Activated T-helper 1 cell treated with anti-CD3 and anti-CD28 coated beads, Interleukin-2, amount 50 U/mL, for 16 hours (primary cell): ENCODE data around the gene ATP8B4.
"Not testable (repeated sequence)": the region's sequence is repeated elsewhere in the genome, so short reads cannot be mapped to it uniquely, and the experiment has no call there.

Experiments
- DNase-seq, 2 donors: peaks; one replicate each; pipeline ENCODE4 v3.0.0-alpha.2; 2020; ENCODE audit warnings: low read depth in 1 of 2, low spot score in 1 of 2

The ATP8B4 gene

DNA sequence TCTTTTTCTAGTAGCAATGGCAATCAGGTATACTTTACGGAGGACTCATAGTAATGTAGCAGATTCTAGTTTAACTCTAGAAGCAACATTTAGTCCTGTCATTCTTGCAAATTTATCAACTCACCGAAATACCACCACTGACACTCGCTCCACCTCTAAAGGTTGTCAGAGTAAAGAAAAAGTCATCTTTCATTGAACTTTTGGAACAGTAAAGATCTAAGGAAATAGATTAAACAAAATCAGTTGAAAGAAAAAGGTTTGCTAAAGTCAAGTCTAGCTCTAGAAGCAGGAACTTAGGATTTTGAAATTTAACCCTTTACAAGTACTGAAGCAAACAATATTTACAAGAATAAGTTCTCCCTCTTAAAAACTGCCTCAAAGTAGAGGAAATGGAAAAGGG is 8.7 kb downstream of the ATP8B4 start:
- DNase-seq, result no peak

DNA sequence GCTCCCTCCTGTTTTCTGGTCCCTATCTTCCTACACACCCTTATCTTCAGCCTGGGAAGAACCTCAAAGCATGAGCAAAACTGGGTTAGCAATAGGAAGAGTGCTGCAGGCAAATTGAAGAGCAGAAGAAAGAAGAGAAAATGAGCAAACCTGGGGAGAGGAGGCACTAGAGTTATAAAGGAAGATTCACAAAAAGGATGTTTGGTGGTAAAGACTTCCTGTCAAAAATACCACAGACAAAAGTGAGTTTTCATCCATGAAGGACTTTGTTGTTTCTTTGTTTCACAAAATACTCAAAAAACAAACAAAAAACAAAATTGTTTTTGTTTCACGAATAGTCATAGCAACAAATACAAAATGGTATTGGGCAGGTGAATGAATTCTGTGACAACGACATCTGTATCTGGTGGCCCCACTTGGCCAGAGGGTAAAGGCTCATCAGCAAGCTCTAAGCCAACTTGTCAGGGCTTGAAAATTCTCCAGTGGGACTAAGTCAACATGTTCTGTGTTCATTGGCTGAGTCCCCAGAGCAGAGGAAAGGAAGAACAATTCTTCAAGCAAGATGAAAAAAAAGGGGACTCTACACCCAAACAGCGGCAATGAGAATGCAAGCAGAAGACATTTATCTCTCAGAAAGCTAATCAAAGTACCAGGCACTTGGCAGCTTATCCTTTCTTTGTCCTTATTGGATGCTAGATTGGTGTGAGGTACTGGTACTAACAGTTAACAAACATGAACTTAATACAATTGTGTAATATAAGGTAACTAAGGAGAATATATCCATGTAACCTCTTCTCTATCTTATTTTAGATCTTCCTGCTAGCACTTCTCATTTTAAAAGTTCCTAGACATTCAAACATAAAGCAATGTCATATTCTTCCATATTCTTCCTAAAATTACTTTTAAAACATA is 9.7 kb downstream of the ATP8B4 start:
- no peak for DNase-seq

GRCh38 chr15:50108461-50108860 is 10.6 kb downstream of the ATP8B4 start:
- no peak for DNase-seq

DNA sequence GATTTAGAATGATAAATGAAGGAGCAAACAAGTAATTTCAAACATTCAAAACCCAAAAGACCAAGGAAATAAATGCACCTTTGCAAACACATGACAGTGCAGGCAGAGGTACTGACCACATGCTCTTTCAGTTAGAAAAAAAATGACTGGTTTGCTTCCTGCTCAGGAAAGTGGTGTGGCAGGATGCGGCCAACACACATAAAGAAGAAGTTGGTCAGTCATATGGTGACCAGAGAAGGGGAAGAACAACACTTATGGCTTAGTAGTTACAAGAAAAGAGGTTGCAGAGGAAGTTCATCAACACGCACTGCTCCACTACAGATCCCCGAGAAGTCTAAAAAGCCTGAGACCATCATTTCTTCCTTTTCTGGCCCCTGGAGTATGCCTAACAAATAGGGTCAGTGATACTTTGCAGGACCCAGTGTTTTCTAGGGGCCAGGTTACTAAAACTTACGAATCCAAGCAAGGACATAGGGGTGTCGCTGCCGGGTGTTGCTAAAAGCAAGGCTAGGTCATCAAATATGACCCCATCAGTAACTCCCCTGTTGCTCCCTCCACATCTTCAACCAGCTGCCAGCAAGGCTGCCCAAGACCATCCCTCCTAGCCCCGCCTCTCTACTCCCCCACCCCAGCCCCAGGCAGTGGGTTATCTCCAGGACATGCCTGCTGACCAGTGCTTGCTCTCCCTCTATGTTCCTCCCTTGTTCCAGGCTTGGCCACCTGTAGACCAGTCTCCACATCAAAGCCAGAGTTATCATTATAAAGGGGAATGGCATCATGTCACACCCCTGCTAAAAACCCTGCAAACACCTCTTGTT is 11.2 kb downstream of the ATP8B4 start:
- DNase-seq, result no peak

DNA sequence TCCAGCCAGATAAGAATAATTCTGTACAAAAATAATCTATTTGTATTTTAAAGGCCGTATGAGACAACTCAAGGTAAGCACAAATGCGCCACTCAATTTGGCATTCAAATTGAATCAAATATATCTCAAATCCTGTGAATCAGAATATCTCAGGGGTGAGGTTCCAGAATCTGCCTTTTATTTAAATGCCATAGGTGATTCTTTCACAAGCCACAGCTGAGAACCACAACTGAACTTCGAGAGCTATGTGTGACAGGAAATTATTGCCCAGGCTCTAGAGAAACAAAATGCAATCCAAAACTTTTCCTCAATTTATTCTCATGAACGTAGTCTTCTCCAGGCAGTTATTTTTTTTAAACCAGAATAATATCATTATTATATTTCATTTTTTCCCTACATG is 11.9 kb downstream of the ATP8B4 start:
- DNase-seq, result no peak

DNA sequence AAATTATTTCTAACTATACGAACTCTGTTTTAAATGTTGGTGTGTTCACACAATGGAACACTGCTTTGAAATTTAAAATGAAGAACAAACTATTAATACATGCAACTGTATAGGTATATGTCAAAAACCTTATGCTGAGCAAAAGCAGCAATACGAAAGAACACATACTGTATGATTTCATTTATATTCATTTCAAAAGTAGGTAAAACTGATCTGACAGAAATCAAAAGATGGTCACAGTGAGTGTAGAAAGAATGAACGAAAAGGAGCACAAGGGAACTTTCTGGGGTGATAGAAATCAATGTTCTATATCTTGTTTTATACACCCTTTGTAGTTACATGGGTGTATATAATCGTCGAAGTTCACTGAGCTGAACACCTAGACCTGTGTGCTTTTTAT is 12.6 kb downstream of the ATP8B4 start:
- DNase-seq, result no peak

DNA sequence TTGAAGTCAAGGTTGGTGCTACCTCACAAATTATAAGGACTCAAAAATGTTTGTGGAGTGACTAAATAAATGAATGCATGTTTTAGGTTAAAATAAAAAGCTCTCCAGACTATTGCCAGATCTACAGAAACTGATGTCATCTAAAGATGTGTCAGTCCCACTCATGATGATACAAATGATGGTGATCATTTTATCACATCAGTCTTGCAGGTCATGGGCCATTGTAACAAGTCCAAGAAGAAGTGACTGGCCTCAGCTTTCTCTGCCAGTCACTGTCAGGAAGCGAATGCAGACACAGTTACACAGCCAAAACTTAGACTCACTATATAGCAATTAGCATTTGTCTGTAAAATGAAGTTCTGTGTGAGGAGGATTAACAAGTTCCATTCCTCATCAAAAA is 18.5 kb downstream of the ATP8B4 start:
- DNase-seq, result no peak

DNA sequence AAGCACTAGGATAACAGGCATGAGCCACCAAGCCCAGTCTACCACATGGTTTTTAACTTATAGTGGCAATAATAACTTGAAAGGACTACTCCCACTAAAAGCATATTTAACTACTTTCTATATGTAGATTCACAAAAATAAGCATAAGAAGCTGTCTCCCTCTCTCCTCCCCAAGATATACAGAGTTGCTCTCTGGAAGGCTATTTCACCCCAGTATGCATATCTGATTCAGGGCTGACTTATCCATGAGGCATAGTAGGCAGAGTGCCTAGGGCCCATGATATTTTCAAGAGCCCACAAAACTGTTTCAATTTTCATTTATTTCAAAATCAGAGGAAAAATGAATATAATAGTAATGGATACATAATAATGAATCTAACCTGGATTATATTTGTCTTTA is 20.5 kb downstream of the ATP8B4 start:
- no peak for DNase-seq

- no peak for DNase-seq
Measured at GRCh38 chr15:50095938-50096821, 22.9 kb downstream of the ATP8B4 start.

DNA sequence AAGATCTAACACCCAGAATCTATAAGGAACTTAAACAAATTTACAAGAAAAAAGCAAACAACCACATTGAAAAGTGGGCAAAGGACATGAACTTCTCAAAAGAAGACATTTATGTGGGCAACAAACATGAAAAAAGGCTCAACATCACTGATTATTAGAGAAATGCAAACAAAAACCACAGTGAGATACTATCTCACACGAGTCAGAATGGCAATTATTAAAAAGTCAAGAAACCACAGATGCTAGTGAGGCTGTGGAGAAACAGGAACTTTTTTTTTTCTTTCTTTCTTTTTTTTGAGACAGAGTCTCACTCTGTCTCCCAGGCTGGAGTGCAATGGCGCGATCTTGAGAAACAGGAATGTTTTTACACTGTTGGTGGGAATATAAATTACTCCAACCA is 29.6 kb downstream of the ATP8B4 start:
- DNase-seq, result not testable (repeated sequence)

DNA sequence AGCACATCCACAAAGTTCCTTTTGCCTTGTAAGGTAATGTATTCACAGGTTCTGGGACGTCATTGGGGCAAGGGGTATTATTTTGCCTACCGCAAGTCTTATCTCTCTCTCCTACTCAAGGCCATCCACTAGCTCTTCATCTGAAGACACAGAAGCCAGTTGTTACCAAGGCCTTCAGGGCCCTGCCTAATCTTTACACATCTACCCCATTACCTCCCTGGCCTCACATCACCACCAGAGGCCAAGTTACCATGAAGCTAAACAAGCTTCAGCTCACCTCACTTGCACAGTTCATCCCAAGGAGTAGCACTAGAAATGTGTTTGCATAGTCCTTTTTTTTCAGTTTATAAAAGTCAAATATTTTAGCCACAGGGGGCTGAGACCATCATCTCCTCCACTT is 34.1 kb downstream of the ATP8B4 start:
- DNase-seq, result no peak

- no peak for DNase-seq
Measured at GRCh38 chr15:50083424-50084025, 35.5 kb downstream of the ATP8B4 start.

DNA sequence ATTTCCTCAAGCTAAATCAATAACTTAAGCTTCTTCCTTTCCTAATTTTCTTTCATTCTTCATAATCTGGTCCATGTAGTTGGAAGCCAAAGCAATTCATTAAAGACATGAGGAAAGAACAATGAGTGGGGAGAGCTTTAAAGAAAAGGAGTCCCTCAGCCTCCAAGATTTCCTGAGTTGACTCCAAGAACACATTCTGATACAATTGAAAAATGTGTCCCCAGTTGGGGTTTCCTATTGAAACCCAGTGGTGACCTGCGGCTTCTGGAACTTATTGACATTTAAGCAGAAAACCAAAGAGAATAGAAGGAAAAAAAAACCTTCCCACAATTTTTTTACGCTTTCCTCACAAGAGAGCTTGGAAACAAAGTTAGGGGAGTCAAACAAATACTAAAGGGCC is 37.0 kb downstream of the ATP8B4 start:
- no peak for DNase-seq

- no peak for DNase-seq
Measured at GRCh38 chr15:50077651-50078050, 41.4 kb downstream of the ATP8B4 start.

DNA sequence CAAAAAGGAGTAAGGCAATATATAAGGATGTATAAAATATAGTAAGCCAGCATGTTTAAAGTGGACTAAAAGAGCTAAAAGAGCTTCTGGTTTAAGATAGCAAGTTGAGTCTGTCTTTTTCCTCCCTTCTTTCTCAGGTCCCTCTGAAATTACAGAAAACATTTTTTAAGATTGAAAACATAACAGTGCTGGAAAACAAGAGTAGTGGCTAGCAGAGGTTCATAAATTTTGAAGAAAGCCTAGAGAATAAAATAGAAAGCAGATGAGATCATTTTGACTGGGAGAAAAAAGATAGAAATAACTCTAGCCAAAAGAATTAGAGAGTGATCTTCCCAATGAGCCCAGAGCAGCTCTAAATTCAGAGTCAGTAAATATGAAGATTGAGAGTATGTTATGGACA is 41.9 kb downstream of the ATP8B4 start:
- no peak for DNase-seq

GRCh38 chr15:50075319-50075718 is 43.7 kb downstream of the ATP8B4 start:
- no peak for DNase-seq

GRCh38 chr15:50071551-50072258 is 47.3 kb downstream of the ATP8B4 start:
- no peak for DNase-seq

GRCh38 chr15:50068016-50068415 is 51.0 kb downstream of the ATP8B4 start:
- DNase-seq, result no peak

DNA sequence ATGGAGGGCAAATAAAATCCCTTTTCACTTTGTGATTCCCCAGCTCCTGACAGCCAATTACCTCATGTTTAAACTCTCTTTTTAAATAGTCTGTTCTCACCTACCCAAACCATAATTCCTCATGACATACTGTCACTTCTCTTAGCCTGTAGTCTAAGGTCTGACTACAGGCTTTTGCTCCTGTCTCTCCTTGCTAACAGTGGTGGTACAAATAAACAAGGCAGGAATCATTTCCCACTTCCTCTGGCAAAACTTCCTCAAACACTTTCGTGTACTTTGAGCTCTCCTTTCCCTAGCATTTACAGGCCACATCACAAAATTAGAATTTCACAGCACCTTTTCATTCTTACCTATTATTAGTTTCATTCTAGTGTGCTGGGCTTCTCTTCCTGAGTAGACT is 51.8 kb downstream of the ATP8B4 start:
- no peak for DNase-seq

GRCh38 chr15:50066666-50067065 is 52.4 kb downstream of the ATP8B4 start:
- DNase-seq, result no peak
